K562 (cell line): ENCODE data around the gene ELMO1. TPM values are rescaled to one million over a fixed set of nuclear protein-coding genes. Genes with fewer than 3 reads are reported as not detected.

Experiments
- ATAC-seq: fragments of 200-7000 bp; cut with Tn5 transposase; 3 replicates; pipeline ENCODE4 v1.9.1; 2020; ENCODE audit warnings: moderate library complexity
- BruUV-seq: library from RNA; stranded (reverse); fragments of 400-500 nt; replicated peaks from 2 replicates; lab custom pipeline; 2021; lab: Mats Ljungman, UMichigan
- CTCF ChIA-PET: fragments of 300-600 bp; formaldehyde crosslinking; extraction: SDS; loops from one replicate; lab custom pipeline; 2021; ENCODE audit warnings: low intra/inter-chr PET ratio; lab: Yijun Ruan, JAX
- POLR2A ChIA-PET: fragments of 300-600, 350-650 bp; sonication (Branson Sonifier 250); formaldehyde crosslinking; extraction: SDS; loops from one replicate; lab custom pipeline; 2021; ENCODE audit warnings: antibody characterized with exemption, inconsistent platforms; lab: Yijun Ruan, JAX
- DNase-seq, 4 experiments: peaks; one replicate each; pipeline versions ENCODE4 v3.0.0 to v3.0.0-alpha.2; 2011 to 2018; ENCODE audit warnings: low spot score in 3 of 4, mixed read lengths in 3 of 4; ENCODE audit errors: extremely low read depth in 1 of 4
- FAIRE-seq: peaks from 2 replicates; lab custom pipeline; 2011; peaks lifted over from hg19 to GRCh38; lab: Jason Lieb, UNC
- H2AFZ ChIP-seq: 2 replicates; pipeline ENCODE4 v1.6.0; 2011; ENCODE audit warnings: low read depth, low read length, control low read depth, inconsistent platforms
- H3K27ac ChIP-seq: fragments of 200-600 bp; 3 replicates; pipeline ENCODE4 v1.8.0; 2011; ENCODE audit warnings: low read depth, mild to moderate bottlenecking, control low read depth, inconsistent platforms, low read length, moderate library complexity, mixed read lengths; ENCODE audit errors: extremely low read depth
- H3K27me3 ChIP-seq, 2 experiments: fragments of 300-600 bp in 1 of 2; 2 replicates in 1 of 2; 3 replicates in 1 of 2; pipeline versions ENCODE4 v1.6.0 to v1.8.0; 2011; ENCODE audit warnings: inconsistent platforms in 2 of 2, low read length in 2 of 2, mild to moderate bottlenecking in 1 of 2, mixed read lengths in 1 of 2, moderate library complexity in 1 of 2; ENCODE audit not compliant: control insufficient read depth in 2 of 2, insufficient read depth in 2 of 2
- H3K36me3 ChIP-seq: fragments of 300-600 bp; 3 replicates; pipeline ENCODE4 v1.8.0; 2011; ENCODE audit warnings: mild to moderate bottlenecking, low read length, inconsistent platforms; ENCODE audit not compliant: control insufficient read depth, insufficient read depth
- H3K4me1 ChIP-seq, 2 experiments: fragments of 200-600 bp in 1 of 2; replicated peaks in 1 of 2; 2 replicates in 1 of 2; 3 replicates in 1 of 2; pipeline versions ENCODE4 v1.5.1 to v1.8.0; 2011; ENCODE audit warnings: inconsistent platforms in 2 of 2, low read length in 2 of 2, mild to moderate bottlenecking in 1 of 2, mixed read lengths in 1 of 2, moderate library complexity in 1 of 2; ENCODE audit not compliant: control insufficient read depth in 2 of 2, insufficient read depth in 2 of 2
- H3K4me2 ChIP-seq: 2 replicates; pipeline ENCODE4 v1.6.1; 2011; ENCODE audit warnings: low read length, control low read depth, inconsistent platforms, mixed read lengths; ENCODE audit not compliant: insufficient read depth
- H3K4me3 ChIP-seq: fragments of 200-600 bp; sonication (generic), shearing (Covaris generic); 2 replicates; pipeline ENCODE4 v1.5.1; 2016; ENCODE audit warnings: control low read depth, inconsistent platforms
- H3K79me2 ChIP-seq: fragments of 200-600 bp; 3 replicates; pipeline ENCODE4 v1.8.0; 2011; ENCODE audit warnings: low read length, inconsistent platforms; ENCODE audit not compliant: control insufficient read depth, insufficient read depth
- H3K9ac ChIP-seq, 2 experiments: 2 replicates each; pipeline versions ENCODE4 v1.6.0 to v1.6.1; 2011; ENCODE audit warnings: low read depth in 2 of 2, low read length in 2 of 2, control low read depth in 1 of 2, inconsistent platforms in 1 of 2, mild to moderate bottlenecking in 1 of 2, mixed read lengths in 1 of 2; ENCODE audit not compliant: insufficient read depth in 1 of 2
- H3K9me1 ChIP-seq: one replicate; pipeline ENCODE4 v1.6.0; 2011; ENCODE audit warnings: inconsistent platforms, mild to moderate bottlenecking, low read length, moderate library complexity; ENCODE audit not compliant: control insufficient read depth, insufficient read depth
- H3K9me3 ChIP-seq: replicated peaks from 2 replicates; pipeline ENCODE4 v1.5.1; 2011; ENCODE audit warnings: low read depth, low read length, inconsistent platforms; ENCODE audit not compliant: control insufficient read depth, insufficient read depth
- H4K20me1 ChIP-seq: replicated peaks from 2 replicates; pipeline ENCODE4 v1.6.1; 2011; ENCODE audit warnings: low read length, inconsistent platforms, mixed read lengths; ENCODE audit not compliant: control insufficient read depth, insufficient read depth
- FOXA3 ChIP-seq, 2 experiments: fragments of 450-650 bp in 1 of 2; sonication (generic) in 1 of 2; formaldehyde crosslinking; IDR thresholded peaks in 1 of 2; conservative IDR thresholded peaks in 1 of 2; 2 replicates each; pipeline versions ENCODE4 v1.4.0 to v1.8.0; 2020 to 2022; ENCODE audit warnings: mild to moderate bottlenecking in 2 of 2, missing genetic modification reagents in 1 of 2
- HNRNPK ChIP-seq: fragments of 200-400 bp; formaldehyde crosslinking; IDR thresholded peaks from one replicate; pipeline ENCODE4 v1.6.1; 2018; ENCODE audit warnings: mild to moderate bottlenecking, low read depth, low read length; ENCODE audit not compliant: poor library complexity, severe bottlenecking
- MAFG ChIP-seq: fragments of 450-650 bp; conservative IDR thresholded peaks from 2 replicates; pipeline ENCODE4 v1.6.1; 2016; ENCODE audit warnings: missing genetic modification characterization, missing compliant biosample characterization
- MYC ChIP-seq, 2 experiments: fragments of 250-450 bp in 1 of 2; sonication (Bioruptor Pico) in 1 of 2; IDR thresholded peaks; 2 replicates each; pipeline versions ENCODE4 v1.5.1 to v1.6.1; 2012 to 2021; ENCODE audit warnings: low read depth in 2 of 2, borderline replicate concordance in 1 of 2, improper control_type of control experiment in 1 of 2, low read length in 1 of 2, mild to moderate bottlenecking in 1 of 2, moderate library complexity in 1 of 2
- RBM15 ChIP-seq: fragments of 200-400 bp; formaldehyde crosslinking; IDR thresholded peaks from 2 replicates; pipeline ENCODE4 v1.6.1; 2018; ENCODE audit warnings: mild to moderate bottlenecking, low read length, moderate library complexity; ENCODE audit not compliant: insufficient read depth
- RBM25 ChIP-seq: fragments of 200-400 bp; formaldehyde crosslinking; IDR thresholded peaks from 2 replicates; pipeline ENCODE4 v1.6.1; 2018; ENCODE audit warnings: low read length, low read depth, moderate library complexity; ENCODE audit not compliant: severe bottlenecking
- SAFB2 ChIP-seq: fragments of 200-400 bp; formaldehyde crosslinking; IDR thresholded peaks from 2 replicates; pipeline ENCODE4 v1.6.1; 2018; ENCODE audit warnings: borderline replicate concordance, low read length, low read depth, moderate library complexity; ENCODE audit not compliant: severe bottlenecking
- SMARCC2 ChIP-seq: fragments of 450-650 bp; IDR thresholded peaks from 2 replicates; pipeline ENCODE4 v1.6.1; 2017; ENCODE audit warnings: antibody characterized with exemption, moderate library complexity, mild to moderate bottlenecking, low read depth
- TCF7L2 ChIP-seq: fragments of 150-350 bp; IDR thresholded peaks from 2 replicates; pipeline ENCODE4 v1.6.1; 2016; ENCODE audit warnings: low read depth, mild to moderate bottlenecking, low read length, moderate library complexity
- ZBTB2 ChIP-seq: fragments of 450-650 bp; IDR thresholded peaks from 2 replicates; pipeline ENCODE4 v1.6.1; 2016; ENCODE audit warnings: antibody characterized with exemption
- ZNF407 ChIP-seq: fragments of 450-650 bp; IDR thresholded peaks from 2 replicates; pipeline ENCODE4 v1.6.1; 2016; ENCODE audit warnings: low read depth
- WGBS: fragments of 100-300 bp; shearing (Covaris generic); methylation state at CpG from one replicate; pipeline ENCODE4 v1.1.6; 2016; ENCODE audit warnings: low coverage, mixed read lengths; ENCODE audit not compliant: insufficient coverage; ENCODE audit errors: missing lambda C conversion rate; 5-methylcytosine and 5-hydroxymethylcytosine counted together
- in situ Hi-C: fragments of 300-500 bp; cut with MboI; formaldehyde crosslinking; loops from 4 replicates; pipeline ENCODE4 v1.15.0; 2018; ENCODE audit warnings: inconsistent platforms, mixed read lengths
- intact Hi-C: fragments of 100-400 bp; cut with micrococcal nuclease; formaldehyde crosslinking; loops from 2 replicates; pipeline ENCODE4 v1.14.2; 2022
- polyA plus RNA-seq, 8 experiments: library from polyadenylated mRNA; depleted of rRNA in 4 of 8; stranded (reverse) in 5 of 8; unstranded in 3 of 8; fragments of >200 nt; fragmentation: Nextera tagmentation in 2 of 8; fragmentation: Illumina TruSeq in 1 of 8; extraction: Ambion mirVana in 2 of 8; extraction: Trizol in 1 of 8; gene quantifications; 2 replicates each; pipeline versions ENCODE4 v1.2.1 to v1.2.3, GENCODE V29; 2011 to 2014; ENCODE audit warnings: inconsistent platforms in 1 of 8, missing spikeins in 1 of 8
- total RNA-seq, 7 experiments: library from RNA; depleted of rRNA in 6 of 7; stranded (reverse); fragments of >200 nt in 6 of 7; fragmentation: Illumina TruSeq in 2 of 7; extraction: Trizol in 2 of 7; gene quantifications; 2 replicates each; pipeline versions ENCODE4 v1.2.1 to v1.2.3, GENCODE V29; 2011 to 2021; ENCODE audit warnings: low replicate concordance in 1 of 7

Gene ELMO1
- total and polyA plus RNA-seq, 9 of the 15 experiments (the other 6 are each of a cell fraction or from before 2014, with no cell fraction given) = 0.36 to 7.2 (median 3.6) TPM

- in situ Hi-C loops (no loop called here), intact Hi-C loops (no loop called here)
- ChIA-PET CTCF (no interaction called here), POLR2A (no interaction called here)
- H3K79me2 ChIP-seq = no peaks in the 10 kb centered on the region
- H3K9me1 ChIP-seq = no peaks in the 10 kb centered on the region
- H3K27ac ChIP-seq = no peak overlapping the region
- no peaks in the 10 kb centered on the region; a peak in 1 of 5 replicates for H3K4me1 ChIP-seq
- H2AFZ ChIP-seq = no peak overlapping the region
- FAIRE-seq (no peak), ATAC-seq (no peak), DNase-seq (no peak)
- H3K9ac ChIP-seq = no peak overlapping the region
- BruUV-seq = no TSS peak
- no peak overlapping the region for H3K4me2 ChIP-seq
- H3K4me3 ChIP-seq = no peak overlapping the region
- H3K9me3 ChIP-seq = no peaks in the 10 kb centered on the region
- 24% methylated on average over 5 of the region's 6 CpGs for WGBS
- 0 out of 2 replicates have a peak, but pooled peaks cover 5% of the 10 kb centered on the region for H4K20me1 ChIP-seq
- H3K36me3 ChIP-seq = no peaks in the 10 kb centered on the region
- peaks cover 6 to 16% of the 10 kb centered on the region in 2 experiments for H3K27me3 ChIP-seq
- TF ChIP-seq RBM15 (no peak), SAFB2 (no peak), ZNF407 (no peak), RBM25 (no peak), TCF7L2 (no peak), SMARCC2 (no peak), MYC (IDR thresholded peaks at IDR 0.05; ENCODE audit: low read depth, low read length) (no peak), MYC (CRISPR knock-in tag; IDR thresholded peaks at IDR 0.05; ENCODE audit: borderline replicate concordance, low read depth) (no peak), MAFG (tag) (no peak), ZBTB2 (no peak), HNRNPK (no peak), FOXA3 (CRISPR knock-in tag; conservative IDR thresholded peaks at IDR 0.05 in 1 of 2, IDR thresholded peaks at IDR 0.05 in 1 of 2) (no peak)
These were observed 256.9 kb downstream of the ELMO1 start for GRCh38 chr7:37191797-37192196.
